Measurements from ENCODE around the gene TAF12.
"Not testable (repeated sequence)": the region's sequence is repeated elsewhere in the genome, so short reads cannot be mapped to it uniquely, and the experiment has no call there.

The TAF12 gene

DNA sequence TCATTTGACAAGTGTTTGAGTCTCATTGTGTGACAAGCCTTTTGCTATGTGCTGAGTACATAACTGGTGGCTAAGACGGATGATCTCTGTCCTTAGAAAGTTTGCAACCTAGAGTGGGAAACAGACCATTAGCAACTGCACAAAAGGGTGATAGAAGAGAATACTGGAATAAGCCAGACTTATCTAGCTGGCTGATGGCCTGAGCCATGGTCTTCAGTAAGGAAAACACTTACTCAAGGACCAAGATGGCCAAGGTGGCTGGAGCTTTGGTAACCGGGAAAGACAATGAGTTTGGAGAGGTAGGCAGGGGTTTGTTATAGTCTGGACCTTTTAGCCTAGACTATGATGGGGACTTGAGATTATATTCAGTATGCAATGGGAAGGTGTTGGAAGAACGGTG, 1.6 kb upstream of the TAF12 start:
- DNase-seq, result no peak

DNA sequence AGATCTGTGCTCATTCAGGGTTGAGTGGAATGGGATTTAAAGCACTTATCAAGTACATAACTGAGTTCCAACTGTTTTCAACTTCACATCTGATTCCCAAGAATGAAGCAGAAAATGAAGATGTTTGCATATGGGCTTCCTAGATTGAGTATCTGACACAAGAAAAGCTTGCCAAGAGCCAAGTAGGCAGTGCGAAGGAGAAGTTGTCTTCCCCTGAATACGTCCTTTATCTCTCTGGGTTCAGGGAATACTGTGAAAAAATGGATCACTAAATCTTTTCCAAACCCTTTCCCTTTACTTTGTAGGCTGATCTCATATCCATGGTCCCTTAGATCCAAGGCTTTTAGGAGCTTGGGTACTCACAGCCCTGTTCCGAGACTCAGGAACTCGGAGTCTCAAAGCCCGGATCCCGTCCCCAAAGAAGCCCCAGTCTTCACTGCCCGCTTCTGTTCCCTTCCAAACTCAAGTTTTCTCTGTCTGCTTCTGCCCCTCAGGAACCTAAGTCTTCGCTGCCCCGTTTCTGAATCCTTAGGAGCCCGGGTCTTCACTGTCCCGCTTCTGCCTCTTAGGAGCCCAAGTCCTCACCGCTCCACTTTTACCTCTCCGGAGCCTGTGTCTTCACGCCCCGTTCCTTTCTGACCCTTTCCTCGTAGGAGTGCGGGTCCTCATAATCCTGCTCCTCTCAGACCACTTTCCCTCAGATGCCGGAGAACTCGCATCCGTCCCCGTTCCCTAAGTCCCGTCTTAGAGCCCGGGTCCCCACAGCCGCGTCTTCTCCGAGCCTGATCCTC, 616 bp downstream of the TAF12 start:
- DNase-seq, result no peak

DNA sequence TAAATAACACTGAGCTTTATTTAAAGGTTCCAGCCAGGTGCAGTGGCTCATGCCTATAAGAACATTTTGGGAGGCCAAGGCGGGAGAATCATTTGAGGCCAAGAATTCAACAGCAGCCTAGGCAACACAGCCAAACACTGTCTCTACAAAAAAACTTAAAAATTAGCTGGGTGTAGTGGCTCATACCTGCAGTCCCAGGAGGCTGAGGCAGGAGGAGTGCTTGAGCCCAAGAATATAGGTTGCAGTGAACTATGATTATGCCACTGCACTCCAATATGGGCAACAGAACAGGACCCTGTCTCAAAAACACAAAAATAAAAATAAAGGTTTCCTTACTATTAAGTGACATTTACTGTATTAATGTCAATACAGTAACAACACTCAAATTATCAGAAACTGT, 2.1 kb downstream of the TAF12 start:
- peak in 1 of 2 experiments; percentile 20 for DNase-seq

DNA sequence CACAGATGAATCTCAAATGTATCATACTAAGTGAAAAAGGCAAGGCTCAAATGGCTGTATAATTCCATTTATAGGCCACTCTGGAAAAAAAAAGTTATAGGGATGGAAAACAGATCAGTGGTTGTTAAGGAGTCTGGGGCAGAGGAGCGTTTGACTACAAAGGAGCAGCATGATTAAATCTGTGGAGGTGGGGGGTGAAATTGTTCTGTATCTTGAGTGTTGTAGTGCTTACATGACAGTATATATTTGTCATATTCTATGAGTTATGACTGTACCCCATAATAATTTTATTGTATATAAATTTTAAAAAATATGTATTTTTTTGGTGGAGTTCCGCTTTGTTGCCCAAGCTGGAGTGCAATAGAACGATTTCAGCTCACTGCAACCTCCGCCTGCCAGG, 10.3 kb downstream of the TAF12 start:
- DNase-seq, result no peak

DNA sequence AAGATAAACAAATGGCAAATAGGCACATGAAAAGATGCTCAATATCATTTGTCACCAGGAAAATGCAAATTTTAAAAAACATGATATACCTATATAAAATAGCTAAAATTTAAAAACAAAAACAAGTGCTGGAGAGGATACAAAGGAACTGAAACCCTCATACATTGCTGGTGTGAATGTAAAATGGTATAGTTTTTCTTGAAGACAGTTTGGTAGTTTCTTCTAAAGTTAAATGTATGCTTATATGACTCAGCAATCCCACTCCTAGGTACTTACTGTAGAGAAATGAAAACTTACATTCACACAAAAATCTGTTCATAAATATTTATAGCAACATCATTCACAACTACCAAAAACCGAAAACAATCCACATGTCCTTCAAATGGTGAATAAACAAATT, 11.2 kb downstream of the TAF12 start:
- no peak for DNase-seq

DNA sequence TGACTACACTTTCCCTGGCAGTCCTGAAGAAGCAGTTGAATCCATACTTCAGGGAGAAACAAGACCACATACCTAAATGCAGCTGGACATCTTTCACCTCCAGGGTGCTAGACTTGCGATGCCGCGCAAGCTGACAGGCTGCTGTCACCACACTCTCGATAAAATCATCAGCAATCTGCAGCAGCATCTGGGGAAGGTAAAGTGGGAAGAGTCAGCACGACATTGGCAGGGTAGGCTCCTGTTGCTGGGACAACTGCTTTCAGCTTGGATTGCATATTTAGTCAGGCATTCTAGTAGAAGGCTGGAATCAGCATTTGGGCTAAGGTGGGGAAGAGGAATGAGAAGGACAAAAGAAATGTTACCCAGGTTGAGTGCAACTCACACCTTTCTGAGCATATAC, 29.7 kb downstream of the TAF12 start:
- DNase-seq, result no peak

DNA sequence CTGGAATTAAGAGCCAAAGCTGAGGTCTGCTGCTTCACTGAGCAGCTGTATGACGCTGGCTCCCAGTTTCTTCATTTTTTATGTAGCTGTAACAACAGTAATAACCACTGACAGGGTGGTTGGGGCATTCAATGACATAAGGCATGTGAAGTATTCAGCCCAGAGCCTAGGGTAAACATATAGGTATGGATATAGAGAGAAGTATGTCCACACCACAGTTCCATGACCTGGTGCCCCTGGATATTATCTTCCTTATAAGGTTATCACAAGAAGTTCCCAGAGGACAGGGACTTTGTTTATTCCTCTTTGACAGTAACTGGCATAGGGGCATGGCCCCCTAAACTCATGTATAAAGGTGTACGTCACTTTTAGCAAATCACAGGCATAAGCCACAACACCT, 36.1 kb downstream of the TAF12 start:
- DNase-seq, result no peak

DNA sequence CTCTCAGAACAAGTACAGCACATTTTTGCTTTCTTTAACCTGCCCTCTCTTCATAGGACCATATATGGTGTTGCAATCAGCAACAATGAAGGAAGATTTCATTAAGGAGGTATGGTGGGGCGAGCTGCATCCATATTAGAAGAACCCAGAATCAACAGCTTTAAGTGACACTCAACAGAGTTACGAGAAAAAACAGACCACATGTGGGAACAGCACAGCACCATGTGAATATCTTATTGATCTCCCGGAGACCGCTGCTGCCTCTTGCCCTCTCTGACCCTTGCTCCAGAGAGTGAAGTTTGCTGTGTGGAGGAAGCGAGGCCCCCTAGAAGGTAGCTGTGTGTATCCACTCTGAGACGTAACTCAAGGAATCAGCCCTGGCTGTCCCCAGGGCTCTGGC, 37.9 kb downstream of the TAF12 start:
- DNase-seq, result no peak

DNA sequence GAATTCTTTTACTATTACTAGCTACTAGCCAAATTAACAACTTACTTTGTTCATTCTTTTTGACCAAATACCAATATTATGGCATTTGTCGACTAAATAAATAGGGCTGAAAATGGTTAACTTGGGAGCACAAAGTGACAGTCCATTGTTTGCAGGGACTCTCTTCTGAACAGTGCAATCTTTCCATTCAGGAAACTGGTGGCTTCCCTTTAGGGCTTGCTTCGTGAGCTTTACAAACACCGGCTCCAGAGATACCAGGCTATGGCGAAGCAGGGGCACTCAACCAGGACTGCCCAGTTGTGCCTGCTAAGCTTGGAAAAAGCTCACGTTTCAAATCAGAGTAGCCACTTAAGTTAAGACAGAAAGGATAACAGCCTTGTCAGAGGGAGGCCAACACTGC, 38.5 kb downstream of the TAF12 start:
- DNase-seq, result no peak

DNA sequence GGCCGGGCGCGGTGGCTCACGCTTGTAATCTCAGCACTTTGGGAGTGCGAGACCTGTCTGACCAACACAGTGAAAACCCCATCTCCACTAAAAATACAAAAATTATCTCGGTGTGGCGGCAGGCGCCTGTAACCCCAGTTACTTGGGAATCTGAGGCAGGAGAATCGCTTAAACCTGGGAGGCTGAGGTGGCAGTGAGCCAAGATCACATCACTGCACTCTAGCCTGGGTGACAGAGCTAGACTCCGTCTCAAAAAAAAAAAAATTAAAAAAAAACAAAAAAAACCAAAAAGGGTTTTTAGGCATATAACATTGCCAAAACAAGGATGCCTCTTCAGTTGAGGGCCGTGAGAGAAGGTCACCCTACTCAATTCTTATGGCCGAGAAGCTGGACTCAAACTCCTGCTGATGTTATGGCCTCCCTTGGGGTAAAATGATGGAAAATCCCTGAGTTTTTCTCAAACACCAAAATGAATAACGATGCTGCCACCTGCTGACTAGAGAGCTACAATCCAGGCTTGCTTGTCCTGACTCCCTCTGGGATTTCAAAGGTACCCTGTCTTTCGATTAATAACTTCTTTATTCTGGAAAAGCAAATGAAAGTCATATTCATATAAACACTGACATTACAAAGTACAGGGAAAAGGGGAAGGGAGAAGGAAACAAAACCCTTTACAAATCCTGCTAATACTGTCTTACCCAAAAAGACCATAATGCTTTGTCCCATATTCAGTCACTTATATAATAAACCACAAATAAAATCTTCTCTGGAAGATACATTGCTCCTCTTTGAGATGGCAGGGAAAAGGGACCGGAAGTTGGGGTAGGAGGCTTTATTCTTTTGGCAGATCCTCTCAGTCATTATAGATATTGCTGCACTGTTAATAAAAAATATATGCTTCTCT, 40.1 kb downstream of the TAF12 start:
- peak; percentile 15 to 52 for DNase-seq

DNA sequence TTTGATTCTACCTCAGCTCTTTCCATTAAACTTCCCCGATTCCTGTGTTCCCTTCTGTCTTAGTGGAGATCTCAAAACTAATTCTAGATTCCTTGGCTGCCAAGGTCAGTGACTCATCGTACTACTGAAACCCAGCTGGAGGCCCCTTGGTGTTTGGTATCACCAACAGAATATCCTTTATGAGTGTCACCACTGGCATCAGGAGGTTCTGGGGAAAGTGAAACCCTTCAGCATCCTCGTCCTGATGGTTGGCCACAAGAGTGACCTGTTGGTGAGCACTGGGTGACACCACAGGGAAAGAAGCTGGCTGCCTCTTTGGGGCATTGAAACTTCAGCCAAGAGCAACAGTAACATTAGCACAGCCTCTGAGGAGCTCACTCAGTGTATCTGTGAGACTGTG, 41.2 kb downstream of the TAF12 start:
- DNase-seq, result peak; percentile 11 to 36

DNA sequence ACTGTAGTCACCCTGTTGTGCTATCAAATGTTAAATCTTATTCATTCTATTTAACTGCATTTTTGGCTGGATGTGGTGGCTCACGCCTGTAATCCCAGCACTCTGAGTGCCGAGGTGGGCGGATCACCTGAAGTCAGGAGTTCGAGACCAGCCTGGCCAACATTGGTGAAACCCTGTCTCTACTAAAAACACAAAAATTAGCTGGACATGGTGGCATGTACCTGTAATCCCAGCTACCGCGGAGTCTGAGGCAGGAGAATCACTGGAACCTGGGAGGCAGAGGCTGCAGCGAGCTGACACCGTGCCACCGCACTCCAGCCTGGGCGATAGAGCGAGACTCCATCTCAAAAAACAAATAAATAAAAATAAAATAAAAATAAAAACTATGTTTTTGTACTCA, 46.6 kb downstream of the TAF12 start:
- DNase-seq, result not testable (repeated sequence)

DNA sequence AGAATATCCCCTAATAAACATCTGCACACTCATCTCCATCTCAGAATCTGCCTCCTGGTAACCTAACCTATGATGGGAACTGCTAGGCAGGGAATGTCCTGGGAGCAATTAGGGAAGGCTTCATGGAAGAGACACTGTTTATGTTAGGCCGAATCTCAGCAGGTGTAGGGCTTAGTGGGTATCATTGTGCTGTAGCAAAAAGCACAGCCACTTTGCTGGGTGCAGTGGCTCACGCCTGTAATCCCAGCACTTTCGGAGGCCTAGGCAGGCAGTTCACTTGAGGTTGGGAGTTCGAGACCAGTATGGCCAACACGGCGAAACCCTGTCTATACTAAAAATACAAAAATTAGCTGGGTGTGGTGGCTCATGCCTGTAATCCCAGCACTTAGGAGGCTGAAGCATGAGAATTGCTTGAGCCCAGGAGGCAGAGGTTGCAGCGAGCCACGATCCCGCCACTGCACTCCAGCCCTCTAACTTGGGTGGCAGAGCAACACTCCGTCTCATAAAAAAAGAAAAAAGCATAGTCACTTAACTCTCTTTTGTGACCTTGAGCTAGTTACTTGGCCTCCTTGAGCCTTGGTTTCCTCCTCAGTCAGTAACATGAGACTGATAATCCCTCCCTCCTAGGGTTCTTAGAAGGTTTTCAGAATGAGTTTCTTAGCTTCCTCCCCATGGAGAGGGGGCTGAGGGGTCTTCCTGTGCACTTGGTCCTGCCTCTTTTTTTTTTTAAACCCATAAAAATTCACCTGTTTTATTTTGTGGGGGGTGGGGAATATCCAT, 47.3 kb downstream of the TAF12 start:
- no peak for DNase-seq

DNA sequence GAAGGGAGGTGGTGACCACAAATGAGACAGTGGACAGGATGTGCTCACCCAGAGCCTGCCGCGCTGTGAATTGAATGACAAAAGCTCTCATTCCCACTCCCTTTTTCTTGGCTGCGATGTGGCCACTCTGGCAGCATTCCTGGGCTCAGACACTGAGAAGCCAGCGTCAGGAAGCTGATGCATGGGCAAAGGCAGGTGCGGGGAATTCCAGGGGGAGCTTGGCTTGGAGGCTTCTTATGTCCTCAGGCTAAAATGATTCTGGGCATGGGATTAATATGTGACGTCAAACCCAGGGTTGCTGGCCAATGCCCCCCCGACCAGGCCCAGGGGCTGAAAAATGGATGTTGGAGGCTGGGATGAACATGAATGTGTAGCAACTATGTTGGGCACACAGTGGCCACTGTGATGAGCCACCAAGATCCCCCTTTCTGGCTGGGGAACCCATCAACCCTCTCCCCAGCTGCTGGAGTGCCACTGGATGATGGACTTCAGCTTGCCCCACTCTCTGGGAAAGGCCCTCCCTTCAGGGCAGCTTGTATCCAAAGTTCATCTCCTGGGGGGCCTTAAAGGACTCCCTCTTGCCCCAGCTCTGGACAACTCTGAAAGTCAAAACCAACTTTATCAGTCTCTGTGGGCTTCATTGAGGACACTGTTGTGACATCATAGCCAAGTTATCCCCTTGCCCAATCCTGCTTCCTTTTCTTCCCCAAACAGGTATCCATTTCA, 48.0 kb downstream of the TAF12 start:
- DNase-seq, result not testable (repeated sequence)

DNA sequence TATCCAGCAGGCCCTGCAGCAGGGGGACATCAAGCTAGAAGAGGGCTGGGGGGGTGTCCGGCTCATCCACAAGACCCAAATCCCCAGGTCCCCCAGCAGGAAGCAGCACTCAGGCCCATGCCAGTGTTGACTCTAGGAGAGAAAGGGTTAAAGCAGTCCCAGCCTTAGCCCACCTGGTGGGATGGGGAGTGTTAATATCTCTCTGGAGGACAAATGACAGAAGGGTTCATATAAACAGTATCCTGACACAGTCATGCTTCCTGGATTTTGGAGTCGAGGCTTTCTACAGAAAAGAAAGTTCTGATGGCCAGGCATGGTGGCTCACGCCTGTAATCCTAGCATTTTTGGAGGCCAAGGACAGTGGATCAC, 48.9 kb downstream of the TAF12 start:
- not testable (repeated sequence) for DNase-seq

DNA sequence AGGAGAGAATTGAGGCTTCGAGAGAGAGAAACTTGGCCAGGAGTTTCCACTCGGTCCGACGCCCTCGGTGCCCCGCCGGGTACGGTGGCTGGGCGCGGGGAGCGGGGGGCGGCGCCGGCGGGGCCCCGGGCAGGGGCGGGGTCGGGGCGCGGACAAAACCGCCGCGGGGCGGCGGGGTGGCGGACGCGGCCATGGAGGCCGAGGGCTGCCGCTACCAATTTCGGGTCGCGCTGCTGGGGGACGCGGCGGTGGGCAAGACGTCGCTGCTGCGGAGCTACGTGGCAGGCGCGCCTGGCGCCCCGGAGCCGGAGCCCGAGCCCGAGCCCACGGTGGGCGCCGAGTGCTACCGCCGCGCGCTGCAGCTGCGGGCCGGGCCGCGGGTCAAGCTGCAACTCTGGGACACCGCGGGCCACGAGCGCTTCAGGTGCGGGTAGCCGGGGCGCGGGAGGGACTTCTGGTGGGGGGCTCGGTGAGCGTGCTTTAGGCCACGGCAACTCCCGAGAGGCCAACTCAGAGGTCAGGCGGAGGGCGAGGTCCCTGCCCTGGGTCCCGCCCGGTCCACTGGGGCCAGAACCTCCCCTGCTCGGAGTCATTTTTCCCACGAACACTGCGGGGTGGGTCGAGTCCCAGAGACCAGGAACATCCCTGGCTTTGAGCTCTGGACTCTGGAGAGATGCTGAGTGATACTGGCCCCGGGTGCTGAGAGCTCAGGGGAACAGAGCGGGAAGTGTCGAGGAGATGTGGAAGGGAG, 50.4 kb downstream of the TAF12 start:
- DNase-seq, result peak in 1 of 2 experiments; percentile 7

DNA sequence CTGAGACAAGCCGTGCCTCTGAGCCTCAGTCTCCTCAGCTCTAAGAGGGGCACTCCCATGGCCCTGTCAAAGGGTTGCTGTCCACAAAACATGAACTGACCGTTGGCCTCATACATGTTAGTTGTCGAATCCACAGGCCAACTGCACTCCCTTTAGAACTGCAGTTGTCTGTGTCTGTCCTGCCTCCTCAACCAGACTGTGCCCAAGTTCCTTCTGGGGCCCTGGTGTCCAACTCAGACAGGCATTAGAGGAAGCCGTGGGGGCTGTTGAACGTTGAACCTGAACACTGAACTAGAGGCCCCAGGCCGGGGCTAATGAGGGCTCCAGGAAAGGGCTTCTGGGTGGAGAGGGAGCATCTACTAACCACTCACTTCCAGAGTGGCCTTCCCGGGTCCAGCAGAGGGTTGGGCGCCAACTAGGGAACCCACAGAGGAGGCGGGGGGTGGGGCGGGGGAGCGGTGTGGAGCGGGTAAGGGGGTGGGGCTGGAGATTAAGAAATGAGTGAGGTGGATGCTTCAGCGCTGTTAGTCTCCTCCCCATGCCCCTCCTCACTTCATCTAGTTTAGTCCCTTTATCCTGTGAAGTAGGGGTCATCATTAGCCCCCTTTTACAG, 51.1 kb downstream of the TAF12 start, which contains the start of gene RAB42:
RAB42 (plus strand) TSS at position 558 of the 613 bp plus-strand sequence. CDS start 247 bp downstream, outside the sequence.
- peak; percentile 16 to 19 for DNase-seq

DNA sequence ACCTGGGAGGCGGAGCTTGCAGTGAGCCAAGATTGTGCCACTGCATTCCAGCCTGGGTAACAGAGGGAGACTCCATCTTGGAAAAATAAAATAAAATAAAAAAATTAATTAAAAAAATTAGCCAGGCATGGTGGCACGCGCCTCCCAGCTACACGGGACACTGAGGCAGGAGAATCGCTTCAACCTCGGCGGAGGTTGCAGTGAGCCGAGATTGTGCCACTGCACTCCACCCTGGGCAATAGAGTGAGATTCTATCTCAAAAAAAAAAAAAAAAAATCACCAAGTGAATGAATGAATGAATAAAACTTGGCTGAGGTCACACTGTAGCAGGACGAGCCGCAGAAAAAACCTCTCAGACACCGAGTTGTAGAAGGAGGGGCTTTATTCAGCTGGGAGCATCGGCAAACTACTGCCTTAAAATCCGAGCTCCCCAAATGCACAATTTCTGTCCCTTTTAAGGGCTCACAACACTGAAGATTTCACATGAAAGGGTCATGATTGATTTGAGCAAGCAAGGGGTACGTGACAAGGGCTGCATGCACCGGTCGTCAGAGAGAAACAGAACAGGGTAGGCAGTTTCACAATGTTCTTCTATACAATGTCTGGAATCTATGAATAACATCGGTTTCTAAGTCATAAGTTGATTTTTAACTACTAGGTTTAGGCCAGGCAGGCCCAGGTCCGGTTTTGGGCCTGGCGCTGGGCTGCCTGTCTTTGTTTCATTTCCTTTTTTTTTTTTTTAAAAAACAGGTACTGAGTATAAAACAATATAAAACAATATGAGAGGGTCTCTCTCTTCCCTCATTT, 56.1 kb downstream of the TAF12 start:
- DNase-seq, result not testable (repeated sequence)

DNA sequence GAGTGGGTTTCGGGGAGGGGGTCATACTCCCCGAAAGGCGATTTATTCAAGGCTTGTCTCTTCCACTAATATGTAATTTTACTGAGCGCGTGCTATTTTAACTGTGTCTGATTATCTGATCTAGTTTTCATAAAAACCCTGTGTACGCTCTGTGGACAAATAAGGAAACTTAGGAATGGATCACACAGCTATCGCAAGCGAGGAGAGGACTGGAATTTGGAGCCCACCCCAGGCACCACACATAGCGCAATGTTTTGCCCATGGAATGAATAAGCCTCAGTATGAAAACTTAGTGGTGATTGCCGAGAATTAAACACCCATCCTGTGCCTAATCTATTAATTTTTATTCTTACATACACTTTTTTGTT, 60.6 kb downstream of the TAF12 start:
- no peak for DNase-seq

DNA sequence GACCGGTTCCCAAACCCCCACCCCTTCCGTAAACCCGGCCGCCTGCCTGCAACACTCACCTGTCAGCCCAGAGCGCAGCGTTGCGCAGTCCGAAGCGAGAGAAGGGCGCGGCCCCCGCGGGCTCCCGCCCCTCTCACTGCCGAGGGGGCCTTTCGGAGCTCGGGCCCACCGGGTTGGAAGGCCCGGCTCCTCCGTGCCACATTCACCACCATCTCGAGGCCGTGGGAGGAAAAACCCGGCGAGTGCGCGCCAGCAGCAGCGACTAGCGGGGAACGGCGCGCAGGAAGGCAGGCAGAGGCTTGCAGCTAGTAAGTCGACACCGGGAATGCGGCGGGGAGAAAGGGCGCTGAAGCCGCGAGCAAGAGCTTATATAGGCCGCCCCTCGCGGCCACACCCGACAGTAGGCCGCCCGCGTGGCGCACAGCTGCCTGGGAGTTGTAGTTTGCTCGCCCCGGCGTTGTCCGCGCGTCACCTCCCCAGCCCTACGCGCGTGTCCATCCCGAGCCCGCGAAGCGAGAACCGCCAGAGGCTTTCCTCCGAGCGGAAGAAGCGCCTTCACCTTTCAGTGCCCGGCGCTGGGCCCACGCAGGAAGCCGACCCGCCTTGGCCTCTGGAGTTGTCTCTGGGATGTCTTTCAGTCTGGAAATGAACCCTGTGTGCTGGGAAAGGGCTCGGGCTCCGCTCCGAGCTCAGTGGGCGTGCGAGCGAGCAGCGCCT, 61.2 kb downstream of the TAF12 start:
- DNase-seq, result peak; percentile 94 to 95

Measured in activated CD4-positive, alpha-beta T cell treated with anti-CD3 and anti-CD28 coated beads, Interleukin-2, amount 50 U/mL, for 48 hours (primary cell).